Stimulated activated naive CD8-positive, alpha-beta T cell treated with anti-CD3 and anti-CD28 coated beads, Interleukin-15, Interleukin-2, amounts not matched to agents 100 ng/mL and 50 ng/mL, for 24 hours (primary cell): ENCODE measurements around the gene RPRD1B.

Source experiments
- H3K27ac Mint-ChIP-seq: one replicate; pipeline ENCODE4 v1.8.0; 2021; ENCODE audit warnings: mild to moderate bottlenecking, mixed read lengths
- H3K27me3 Mint-ChIP-seq: one replicate; pipeline ENCODE4 v1.8.0; 2021; ENCODE audit warnings: mixed read lengths
- H3K36me3 Mint-ChIP-seq: one replicate; pipeline ENCODE4 v1.8.0; 2021; ENCODE audit warnings: low read depth, mixed read lengths
- H3K4me1 Mint-ChIP-seq: one replicate; pipeline ENCODE4 v1.8.0; 2021; ENCODE audit warnings: low read depth, mixed read lengths
- H3K4me3 Mint-ChIP-seq: one replicate; pipeline ENCODE4 v1.8.0; 2021; ENCODE audit warnings: mild to moderate bottlenecking, mixed read lengths
- H3K9me3 Mint-ChIP-seq: one replicate; pipeline ENCODE4 v1.8.0; 2021; ENCODE audit warnings: mixed read lengths

RPRD1B gene

DNA sequence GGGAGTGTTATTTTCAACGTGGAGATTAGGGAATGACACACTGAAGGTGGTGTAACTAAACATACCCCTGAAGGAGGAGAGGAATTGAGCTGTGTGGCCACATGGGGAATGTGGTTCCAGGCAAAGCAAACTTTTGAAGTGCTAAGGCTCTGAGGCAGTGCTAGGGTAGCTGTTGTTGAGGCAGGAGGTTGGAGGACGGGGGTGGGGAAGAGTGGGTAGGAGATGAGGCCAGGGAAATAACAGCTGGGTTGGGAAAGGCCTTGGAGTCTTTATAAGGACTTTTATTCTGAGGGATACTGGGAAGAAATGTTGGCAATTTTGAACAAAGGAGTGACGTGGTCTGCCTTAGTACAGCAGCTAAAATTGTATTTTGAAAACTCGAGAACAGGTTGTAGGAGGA, 13.0 kb downstream of the RPRD1B start:
- peaks cover 63% of the 10 kb centered on the region for H3K36me3 Mint-ChIP-seq

DNA sequence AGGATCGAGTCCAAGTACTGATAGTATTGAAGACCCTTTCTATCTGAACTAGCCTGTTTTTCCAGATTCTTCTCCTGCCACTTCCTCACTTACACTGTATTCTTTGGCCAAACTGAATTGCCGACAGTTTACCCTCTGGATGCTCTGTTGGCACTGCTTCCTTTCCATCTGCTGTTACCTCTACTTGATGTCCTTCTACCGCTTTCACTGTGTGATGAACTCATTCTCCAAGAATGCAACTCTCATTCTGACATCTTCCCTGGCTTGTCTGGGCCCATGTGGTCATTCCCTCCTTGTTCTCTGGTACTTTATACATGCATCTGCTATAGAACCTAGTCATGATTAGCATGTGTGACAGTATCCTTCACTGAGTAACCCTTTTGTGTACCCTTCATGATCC, 16.3 kb downstream of the RPRD1B start:
- Mint-ChIP-seq H3K27me3 (no peaks in the 10 kb centered on the region), H3K27ac (peak overlapping the region; percentile 64), H3K4me3 (peak overlapping the region; percentile 2), H3K4me1 (peaks cover 56% of the 10 kb centered on the region), H3K9me3 (no peaks in the 10 kb centered on the region), H3K36me3 (peaks cover 48% of the 10 kb centered on the region)

More for the DNA sequence above, 13.0 kb downstream of the RPRD1B start:
- Mint-ChIP-seq H3K4me1 (peaks cover 60% of the 10 kb centered on the region), H3K27me3 (no peaks in the 10 kb centered on the region), H3K27ac (peak overlapping the region; percentile 73), H3K9me3 (no peaks in the 10 kb centered on the region), H3K4me3 (no peak overlapping the region)

DNA sequence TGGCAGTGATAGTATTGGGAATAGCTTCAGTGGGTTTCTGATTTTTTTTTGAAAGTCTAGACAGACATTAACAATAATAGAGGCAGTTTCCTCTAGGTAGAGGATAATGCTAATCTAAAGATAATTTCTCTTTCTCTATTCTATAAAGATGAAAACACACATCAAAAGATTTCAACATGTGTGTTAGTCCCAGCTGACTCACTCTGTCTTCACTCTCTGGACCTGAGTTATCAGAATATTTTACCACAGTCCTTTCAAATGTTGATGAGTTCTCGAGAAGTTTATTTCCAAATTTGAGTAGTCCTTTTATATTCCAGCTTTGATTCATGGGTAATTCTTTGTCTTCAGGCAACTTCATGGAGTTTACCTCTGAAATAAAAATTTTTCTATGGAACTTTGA, 17.1 kb downstream of the RPRD1B start:
- peak overlapping the region; percentile 64 for H3K27ac Mint-ChIP-seq
- no peaks in the 10 kb centered on the region for H3K27me3 Mint-ChIP-seq
- H3K9me3 Mint-ChIP-seq, result no peaks in the 10 kb centered on the region

DNA sequence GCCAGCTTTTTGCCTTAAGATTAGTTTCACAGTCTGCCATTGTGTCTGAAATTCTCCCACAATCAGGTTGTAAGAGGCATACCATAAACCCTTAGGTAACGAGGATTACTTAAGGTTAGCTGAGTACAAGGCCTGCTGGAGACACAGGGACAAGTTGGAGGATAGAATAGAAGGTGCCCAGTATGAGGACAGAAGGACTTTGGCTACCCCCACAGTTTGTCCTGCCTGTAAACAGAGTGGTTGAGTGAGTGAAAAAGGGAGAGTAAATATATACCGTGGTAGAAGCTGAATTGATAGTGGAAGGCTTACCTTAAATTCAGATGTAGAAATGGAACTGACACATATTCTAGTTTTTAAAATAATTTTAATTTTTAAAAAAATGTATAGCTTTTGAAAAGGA, 19.3 kb downstream of the RPRD1B start:
- Mint-ChIP-seq H3K27ac (peak overlapping the region; percentile 36), H3K4me1 (peaks cover 55% of the 10 kb centered on the region), H3K27me3 (no peaks in the 10 kb centered on the region), H3K9me3 (no peaks in the 10 kb centered on the region), H3K4me3 (no peak overlapping the region), H3K36me3 (peaks cover 57% of the 10 kb centered on the region)

More for the DNA sequence above, 17.1 kb downstream of the RPRD1B start:
- H3K36me3 Mint-ChIP-seq, result peaks cover 54% of the 10 kb centered on the region
- H3K4me1 Mint-ChIP-seq, result peaks cover 52% of the 10 kb centered on the region
- H3K4me3 Mint-ChIP-seq, result peak overlapping the region; percentile 12

DNA sequence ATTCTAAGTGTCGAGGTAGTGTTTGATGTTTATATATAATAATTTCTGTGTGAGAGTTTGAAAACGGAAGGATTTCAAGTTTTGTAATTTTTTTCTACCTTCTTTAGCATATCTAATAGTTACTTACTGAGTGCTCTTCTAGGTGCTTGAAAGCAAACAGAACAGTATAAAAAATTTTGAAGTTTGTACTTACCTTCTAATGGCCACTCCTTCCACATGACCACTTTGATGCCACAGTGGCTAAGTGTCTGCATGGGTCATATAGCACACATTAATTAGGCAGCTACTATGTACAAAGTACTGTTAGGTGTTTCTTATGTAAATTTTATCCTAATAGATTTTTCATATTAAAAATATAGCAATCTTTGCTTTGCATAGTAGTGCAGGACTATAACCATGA, 21.1 kb downstream of the RPRD1B start:
- H3K27ac Mint-ChIP-seq, result peak overlapping the region; percentile 79
- H3K36me3 Mint-ChIP-seq, result peaks cover 59% of the 10 kb centered on the region
- no peaks in the 10 kb centered on the region for H3K9me3 Mint-ChIP-seq
- no peak overlapping the region for H3K4me3 Mint-ChIP-seq
- peaks cover 52% of the 10 kb centered on the region for H3K4me1 Mint-ChIP-seq
- no peaks in the 10 kb centered on the region for H3K27me3 Mint-ChIP-seq

DNA sequence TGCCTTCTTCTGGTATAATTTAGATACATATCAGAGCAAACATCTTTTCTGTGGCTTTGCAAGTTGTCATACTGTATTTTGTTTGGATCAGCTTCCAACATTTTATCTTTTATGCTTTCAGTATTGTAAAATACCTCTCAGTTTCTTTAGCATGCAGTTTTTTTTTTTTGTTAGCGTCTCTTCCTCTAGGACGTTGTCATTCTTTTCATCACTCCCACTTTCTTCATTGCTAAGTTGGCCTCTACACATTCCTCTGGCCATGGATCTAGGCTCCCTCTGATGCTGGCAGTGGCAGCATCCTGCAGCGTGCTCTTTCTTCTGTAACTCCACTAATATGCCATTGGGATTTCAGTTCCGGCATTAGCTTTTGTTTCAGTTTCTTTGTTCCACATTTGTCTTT, 21.7 kb downstream of the RPRD1B start:
- H3K36me3 Mint-ChIP-seq, result peaks cover 59% of the 10 kb centered on the region
- H3K27me3 Mint-ChIP-seq, result no peaks in the 10 kb centered on the region
- no peak overlapping the region for H3K4me3 Mint-ChIP-seq
- H3K9me3 Mint-ChIP-seq, result no peaks in the 10 kb centered on the region
- H3K4me1 Mint-ChIP-seq, result peaks cover 46% of the 10 kb centered on the region
- H3K27ac Mint-ChIP-seq, result no peak overlapping the region

DNA sequence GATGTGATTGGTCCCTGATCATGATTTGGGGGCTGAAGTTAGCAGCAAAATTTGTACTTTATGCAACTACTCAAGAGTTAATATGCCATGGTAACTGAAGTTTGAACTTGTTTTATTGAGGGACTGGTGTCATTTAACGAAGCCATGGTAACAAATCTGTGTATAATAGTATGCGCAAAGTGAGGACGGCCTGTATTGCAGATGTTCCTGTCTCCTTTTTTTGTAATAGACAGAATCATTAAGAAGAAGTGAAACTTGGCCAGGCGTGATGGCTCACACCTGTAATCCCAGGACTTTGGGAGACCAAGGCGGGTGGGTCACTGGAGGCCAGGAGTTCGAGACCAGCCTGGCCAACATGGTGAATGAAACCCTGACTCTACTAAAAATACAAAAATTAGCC, 22.3 kb downstream of the RPRD1B start:
- H3K4me1 Mint-ChIP-seq, result peaks cover 40% of the 10 kb centered on the region
- H3K4me3 Mint-ChIP-seq, result no peak overlapping the region
- H3K36me3 Mint-ChIP-seq, result peaks cover 60% of the 10 kb centered on the region
- no peaks in the 10 kb centered on the region for H3K27me3 Mint-ChIP-seq
- no peaks in the 10 kb centered on the region for H3K9me3 Mint-ChIP-seq
- H3K27ac Mint-ChIP-seq, result no peak overlapping the region

DNA sequence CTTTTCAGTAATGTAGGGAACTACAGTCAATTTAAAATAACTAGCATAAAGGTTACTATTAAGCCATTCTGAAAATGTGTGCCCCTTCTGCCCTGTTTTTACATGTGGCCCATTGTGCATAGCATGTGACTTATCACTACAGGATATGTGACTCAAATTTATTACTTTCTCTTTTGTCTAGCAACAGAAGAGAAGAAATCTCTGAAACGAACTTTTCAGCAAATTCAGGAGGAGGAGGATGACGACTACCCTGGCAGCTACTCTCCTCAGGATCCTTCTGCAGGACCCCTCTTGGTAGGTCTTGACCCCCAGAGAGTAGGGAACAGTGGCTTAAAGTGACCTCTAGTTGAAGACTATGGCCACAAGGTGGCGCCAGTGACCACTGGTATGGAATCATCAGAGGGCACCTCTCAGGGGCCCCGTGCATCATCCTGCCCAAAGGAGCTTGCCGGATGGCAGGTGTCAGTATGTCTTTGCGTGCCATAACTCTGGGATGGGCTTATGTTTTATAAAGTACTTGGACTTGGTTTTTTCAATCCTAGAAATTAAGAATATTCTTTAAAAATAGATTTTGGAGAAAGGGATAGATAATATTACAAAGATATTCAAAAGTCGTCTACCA, 23.9 kb downstream of the RPRD1B start:
- H3K4me1 Mint-ChIP-seq, result peaks cover 33% of the 10 kb centered on the region
- peaks cover 54% of the 10 kb centered on the region for H3K36me3 Mint-ChIP-seq
- peak overlapping the region; percentile 68 for H3K27ac Mint-ChIP-seq

DNA sequence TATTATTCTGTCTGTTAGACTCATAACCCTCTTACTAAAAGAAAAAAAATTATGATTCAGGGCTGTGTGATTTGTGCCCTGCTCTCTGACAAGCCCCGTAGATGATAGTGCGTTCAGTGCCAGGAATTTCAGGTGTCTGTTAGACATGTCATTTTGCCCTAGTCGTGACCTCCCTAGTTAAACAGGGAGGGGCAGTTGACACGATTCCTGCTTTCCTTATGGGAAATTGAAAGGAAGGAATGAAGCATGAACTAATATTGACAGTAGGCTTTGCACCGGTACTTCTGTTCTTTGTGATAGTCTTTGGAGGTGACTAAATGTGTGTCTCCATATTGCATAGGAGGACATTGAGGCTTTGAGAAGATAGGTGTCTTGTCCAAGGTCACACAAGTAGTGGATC, 26.3 kb downstream of the RPRD1B start:
- H3K36me3 Mint-ChIP-seq, result peaks cover 58% of the 10 kb centered on the region
- no peaks in the 10 kb centered on the region for H3K27me3 Mint-ChIP-seq
- no peaks in the 10 kb centered on the region for H3K9me3 Mint-ChIP-seq

More for the DNA sequence above, 23.9 kb downstream of the RPRD1B start:
- H3K4me3 Mint-ChIP-seq, result peak overlapping the region; percentile 28
- no peaks in the 10 kb centered on the region for H3K9me3 Mint-ChIP-seq
- H3K27me3 Mint-ChIP-seq, result no peaks in the 10 kb centered on the region

DNA sequence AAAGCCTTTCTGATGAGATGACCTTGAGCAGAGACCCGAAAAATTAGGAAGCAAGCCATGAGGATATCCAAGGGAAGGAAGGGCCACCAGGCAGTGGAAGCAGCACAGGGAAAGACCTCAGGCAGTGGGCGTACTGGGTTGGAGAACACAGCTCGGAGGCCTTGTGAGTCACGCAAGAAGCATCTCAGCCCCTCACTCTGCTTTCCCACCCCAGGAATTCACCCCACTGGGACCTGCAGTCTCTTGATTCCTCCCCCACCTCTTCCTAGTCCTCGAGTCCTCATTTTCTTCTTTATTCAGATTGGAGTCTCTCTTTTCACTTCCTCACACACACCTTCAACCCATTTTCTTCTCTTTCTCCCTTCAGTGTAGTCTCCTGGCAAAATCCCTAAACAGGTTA, 27.0 kb downstream of the RPRD1B start:
- Mint-ChIP-seq H3K27me3 (no peaks in the 10 kb centered on the region), H3K27ac (no peak overlapping the region), H3K36me3 (peaks cover 56% of the 10 kb centered on the region), H3K4me1 (peaks cover 18% of the 10 kb centered on the region), H3K9me3 (no peaks in the 10 kb centered on the region), H3K4me3 (no peak overlapping the region)

More for the DNA sequence above, 26.3 kb downstream of the RPRD1B start:
- Mint-ChIP-seq H3K4me1 (peaks cover 21% of the 10 kb centered on the region), H3K27ac (no peak overlapping the region), H3K4me3 (no peak overlapping the region)

DNA sequence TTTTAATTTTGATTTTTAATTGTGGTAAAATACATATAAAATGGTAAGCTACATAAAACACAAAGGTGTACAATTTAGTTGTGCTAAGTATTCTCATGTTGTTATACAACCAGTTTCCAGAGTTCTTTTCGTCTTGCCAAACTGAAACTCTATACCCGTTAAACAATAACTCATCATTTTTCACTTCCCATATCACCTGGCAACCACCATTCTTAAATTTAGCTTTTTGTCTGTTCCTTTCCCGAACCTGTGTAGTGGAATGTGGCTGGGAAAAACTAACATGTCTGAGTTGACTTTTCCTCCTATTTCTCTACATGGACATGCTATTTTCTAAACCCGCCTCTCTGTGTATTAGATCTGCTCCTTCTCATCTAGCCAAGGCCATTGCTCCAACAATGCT, 27.6 kb downstream of the RPRD1B start:
- Mint-ChIP-seq H3K9me3 (no peaks in the 10 kb centered on the region), H3K27me3 (no peaks in the 10 kb centered on the region), H3K27ac (no peak overlapping the region), H3K4me3 (no peak overlapping the region), H3K36me3 (peaks cover 57% of the 10 kb centered on the region), H3K4me1 (peaks cover 14% of the 10 kb centered on the region)

DNA sequence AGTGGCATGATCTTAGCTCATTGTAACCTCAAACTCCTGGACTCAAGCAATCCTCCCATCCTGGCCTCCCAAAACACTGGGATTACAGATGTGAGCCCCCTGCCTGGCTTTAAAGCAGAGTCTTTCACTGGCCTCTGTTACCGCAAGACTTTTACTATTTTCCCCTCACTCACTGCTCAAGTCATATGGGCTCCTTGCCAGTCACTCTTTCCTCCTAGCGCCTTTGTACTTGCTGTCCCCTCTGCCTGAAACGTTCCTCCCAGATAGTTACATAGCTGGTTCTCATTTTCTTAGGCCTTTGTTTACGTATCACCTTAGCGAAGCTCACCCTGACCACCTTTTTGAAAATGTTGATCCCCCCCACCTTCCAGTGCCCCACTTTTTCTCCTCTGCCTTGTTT, 29.3 kb downstream of the RPRD1B start:
- no peak overlapping the region for H3K4me3 Mint-ChIP-seq
- no peaks in the 10 kb centered on the region for H3K27me3 Mint-ChIP-seq
- H3K4me1 Mint-ChIP-seq, result no peaks in the 10 kb centered on the region
- peaks cover 58% of the 10 kb centered on the region for H3K36me3 Mint-ChIP-seq
- no peaks in the 10 kb centered on the region for H3K9me3 Mint-ChIP-seq
- no peak overlapping the region for H3K27ac Mint-ChIP-seq

DNA sequence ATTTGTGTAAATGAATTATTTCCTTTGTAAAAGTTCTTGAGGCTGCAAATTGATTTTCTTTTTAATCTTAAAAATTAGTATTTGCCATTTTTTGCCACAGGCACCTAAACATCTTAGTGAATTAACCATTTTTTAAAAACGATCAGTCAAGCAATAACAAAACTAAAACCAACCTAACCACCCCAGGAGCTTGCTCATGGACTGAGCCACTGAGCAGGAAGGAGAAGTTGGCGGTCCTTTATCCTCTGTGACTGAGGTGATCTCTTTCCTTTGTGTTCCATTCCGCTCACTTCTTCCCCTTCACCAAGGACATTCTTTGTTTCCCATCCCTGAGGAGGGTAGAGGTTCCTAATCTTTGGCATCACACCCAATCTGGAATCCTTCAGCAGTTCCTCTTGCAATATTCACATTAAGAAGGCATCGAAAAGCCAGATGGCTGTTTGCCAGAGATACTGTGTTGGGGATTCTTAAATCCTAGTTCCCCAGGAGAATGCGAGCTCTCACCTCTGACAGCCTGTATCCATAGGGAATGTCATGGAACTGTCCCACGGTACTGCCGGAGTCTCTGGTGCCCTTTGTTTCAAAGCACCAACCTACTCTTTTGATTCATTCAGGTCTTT, 30.5 kb downstream of the RPRD1B start:
- peaks cover 60% of the 10 kb centered on the region for H3K36me3 Mint-ChIP-seq
- H3K27me3 Mint-ChIP-seq, result no peaks in the 10 kb centered on the region
- H3K4me1 Mint-ChIP-seq, result no peaks in the 10 kb centered on the region
- H3K4me3 Mint-ChIP-seq, result no peak overlapping the region
- H3K9me3 Mint-ChIP-seq, result no peaks in the 10 kb centered on the region
- H3K27ac Mint-ChIP-seq, result no peak overlapping the region

DNA sequence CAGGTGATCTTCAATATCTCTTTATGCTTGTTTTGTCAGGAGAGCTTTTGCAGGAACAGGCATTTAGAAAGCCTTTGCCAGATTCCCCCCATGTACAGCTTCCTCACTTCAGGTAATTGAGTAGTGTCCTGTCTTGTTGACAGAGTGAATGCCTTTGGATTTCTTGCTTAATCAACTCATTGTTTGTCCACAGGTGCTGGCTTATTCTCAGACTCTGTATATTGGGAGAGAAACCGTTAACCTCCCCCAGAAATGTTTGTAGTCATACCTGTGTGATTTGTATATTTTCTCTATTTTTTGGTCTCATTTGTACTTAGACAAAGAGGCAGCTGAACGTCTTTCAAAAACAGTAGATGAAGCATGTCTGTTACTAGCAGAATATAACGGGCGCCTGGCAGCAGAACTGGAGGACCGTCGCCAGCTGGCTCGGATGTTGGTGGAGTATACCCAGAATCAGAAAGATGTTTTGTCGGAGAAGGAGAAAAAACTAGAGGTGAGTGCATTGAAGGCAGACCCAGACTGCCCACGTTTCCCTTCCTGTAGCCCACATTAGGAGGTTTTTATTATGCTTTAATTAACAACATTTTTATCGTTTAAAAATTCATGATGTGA, 32.3 kb downstream of the RPRD1B start:
- Mint-ChIP-seq H3K4me1 (no peaks in the 10 kb centered on the region), H3K27ac (no peak overlapping the region), H3K27me3 (no peaks in the 10 kb centered on the region)

DNA sequence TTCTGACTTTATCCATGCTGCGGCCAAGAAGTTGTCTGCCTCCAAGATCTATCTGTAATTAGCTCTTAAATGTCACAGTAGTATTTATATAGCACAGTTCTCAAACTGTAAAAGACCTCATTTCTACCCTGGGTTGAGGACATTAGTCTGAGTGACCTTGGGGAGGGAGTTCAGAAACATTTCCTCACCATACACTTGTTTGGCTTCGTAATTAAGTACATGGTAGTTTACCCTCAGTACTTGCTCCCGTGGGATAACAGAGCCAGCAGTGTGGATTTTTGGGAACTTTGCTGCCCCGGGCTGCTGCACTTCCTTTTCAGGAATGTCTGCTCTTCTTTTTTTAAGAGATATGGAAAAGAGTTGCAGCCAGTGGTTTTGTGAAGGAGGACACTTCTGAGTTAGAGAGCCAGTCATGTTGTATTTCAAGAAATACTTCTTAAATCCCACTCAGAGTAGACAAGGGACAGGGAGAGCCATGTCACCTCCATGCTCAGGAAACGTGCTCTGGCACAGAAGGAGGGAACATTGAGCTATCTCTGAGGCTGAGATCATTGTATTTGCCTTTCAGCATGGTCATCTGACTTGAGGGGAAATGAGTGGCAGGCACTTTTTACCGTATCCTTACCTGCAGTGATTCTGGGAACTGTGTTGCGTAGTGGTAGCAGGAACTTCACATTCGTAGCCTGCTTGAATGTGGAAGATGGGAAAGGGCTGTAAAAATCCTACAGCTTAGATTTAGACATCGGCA, 33.6 kb downstream of the RPRD1B start:
- Mint-ChIP-seq H3K4me3 (no peak overlapping the region), H3K36me3 (peaks cover 72% of the 10 kb centered on the region), H3K27ac (no peak overlapping the region), H3K27me3 (no peaks in the 10 kb centered on the region), H3K4me1 (no peaks in the 10 kb centered on the region), H3K9me3 (no peaks in the 10 kb centered on the region)

More for the DNA sequence above, 32.3 kb downstream of the RPRD1B start:
- Mint-ChIP-seq H3K9me3 (no peaks in the 10 kb centered on the region), H3K36me3 (peaks cover 60% of the 10 kb centered on the region), H3K4me3 (no peak overlapping the region)
